ENCODE measurements around the gene MROH2B.

MROH2B gene

GRCh38 chr5:40973364-40974004 is 97.7 kb downstream of the MROH2B start:
- Histone ChIP-seq H3K4me2 (no peak overlapping the region), H4K20me1 (ENCODE audit: insufficient read depth) (no peaks in the 10 kb centered on the region), H2AFZ (ENCODE audit: low read depth) (peak overlapping the region; percentile 51), H3K27ac (no peak overlapping the region), H3K4me1 (ENCODE audit: low read depth, poor library complexity, severe bottlenecking) (peaks cover 9% of the 10 kb centered on the region), H3K9ac (no peak overlapping the region), H3K36me3 (ENCODE audit: insufficient read depth) (no peaks in the 10 kb centered on the region), H3K4me3 (IDR thresholded peaks at IDR 0.05; ENCODE audit: insufficient read depth, low read depth, low read length) (no peak overlapping the region), H3K79me2 (ENCODE audit: insufficient read depth, low read depth) (no peaks in the 10 kb centered on the region), H3K27me3 (ENCODE audit: insufficient read depth, low read depth) (no peaks in the 10 kb centered on the region)
- TF ChIP-seq CTCF (conservative IDR thresholded peaks at IDR 0.05; ENCODE audit: low read depth, low read length), result no peak

GRCh38 chr5:40972434-40972833 is 98.7 kb downstream of the MROH2B start:
- no peak overlapping the region for H3K4me3 ChIP-seq (IDR thresholded peaks at IDR 0.05; ENCODE audit: insufficient read depth, low read depth, low read length)

GRCh38 chr5:40962207-40962955 is 108.8 kb downstream of the MROH2B start:
- Histone ChIP-seq H3K4me2 (no peak overlapping the region), H3K27me3 (ENCODE audit: insufficient read depth, low read depth) (no peaks in the 10 kb centered on the region), H3K79me2 (ENCODE audit: insufficient read depth, low read depth) (no peaks in the 10 kb centered on the region), H3K4me1 (ENCODE audit: low read depth, poor library complexity, severe bottlenecking) (no peaks in the 10 kb centered on the region), H3K36me3 (ENCODE audit: insufficient read depth) (no peaks in the 10 kb centered on the region), H3K4me3 (IDR thresholded peaks at IDR 0.05; ENCODE audit: insufficient read depth, low read depth, low read length) (no peak overlapping the region), H3K9ac (no peak overlapping the region), H3K27ac (no peak overlapping the region), H2AFZ (ENCODE audit: low read depth) (no peak overlapping the region), H4K20me1 (ENCODE audit: insufficient read depth) (no peaks in the 10 kb centered on the region)
- no peak for TF ChIP-seq CTCF (conservative IDR thresholded peaks at IDR 0.05; ENCODE audit: low read depth, low read length)

More at GRCh38 chr5:40972434-40972833, 98.7 kb downstream of the MROH2B start:
- H3K27ac ChIP-seq, result no peak overlapping the region
- H3K4me2 ChIP-seq, result no peak overlapping the region
- H3K9ac ChIP-seq, result no peak overlapping the region
- no peaks in the 10 kb centered on the region for H3K27me3 ChIP-seq (ENCODE audit: insufficient read depth, low read depth)
- H3K4me1 ChIP-seq (ENCODE audit: low read depth, poor library complexity, severe bottlenecking), result peaks cover 9% of the 10 kb centered on the region
- no peak overlapping the region for H2AFZ ChIP-seq (ENCODE audit: low read depth)
- TF ChIP-seq CTCF (conservative IDR thresholded peaks at IDR 0.05; ENCODE audit: low read depth, low read length), result no peak
- no peaks in the 10 kb centered on the region for H3K36me3 ChIP-seq (ENCODE audit: insufficient read depth)
- H4K20me1 ChIP-seq (ENCODE audit: insufficient read depth), result no peaks in the 10 kb centered on the region
- H3K79me2 ChIP-seq (ENCODE audit: insufficient read depth, low read depth), result no peaks in the 10 kb centered on the region

- Histone ChIP-seq H3K4me1 (ENCODE audit: low read depth, poor library complexity, severe bottlenecking) (no peaks in the 10 kb centered on the region), H3K4me2 (no peak overlapping the region), H3K27ac (no peak overlapping the region), H3K4me3 (IDR thresholded peaks at IDR 0.05; ENCODE audit: insufficient read depth, low read depth, low read length) (no peak overlapping the region), H2AFZ (ENCODE audit: low read depth) (no peak overlapping the region), H4K20me1 (ENCODE audit: insufficient read depth) (no peaks in the 10 kb centered on the region), H3K79me2 (ENCODE audit: insufficient read depth, low read depth) (no peaks in the 10 kb centered on the region), H3K9ac (no peak overlapping the region), H3K36me3 (ENCODE audit: insufficient read depth) (no peaks in the 10 kb centered on the region), H3K27me3 (ENCODE audit: insufficient read depth, low read depth) (no peaks in the 10 kb centered on the region)
- no peak for TF ChIP-seq CTCF (conservative IDR thresholded peaks at IDR 0.05; ENCODE audit: low read depth, low read length)
Observed at GRCh38 chr5:40960037-40960436, 111.1 kb downstream of the MROH2B start.

Measured in KMS-11 (cell line).